GM12875 (cell line): ENCODE measurements around the gene SNTN.
"Not testable (repeated sequence)": the region's sequence is repeated elsewhere in the genome, so short reads cannot be mapped to it uniquely, and the experiment has no call there.

ENCODE experiments used
- H3K4me3 ChIP-seq: one replicate; pipeline ENCODE4 v1.5.1; 2011; ENCODE audit warnings: low read depth, low read length, control low read depth
- TF ChIP-seq, protein P1 (sequence below): IDR thresholded peaks from 2 replicates; pipeline ENCODE4 v1.5.1; 2011; ENCODE audit warnings: low read depth, mild to moderate bottlenecking, control low read depth, inconsistent platforms, low read length, moderate library complexity, borderline replicate concordance; ENCODE audit not compliant: insufficient read depth

Gene SNTN

DNA sequence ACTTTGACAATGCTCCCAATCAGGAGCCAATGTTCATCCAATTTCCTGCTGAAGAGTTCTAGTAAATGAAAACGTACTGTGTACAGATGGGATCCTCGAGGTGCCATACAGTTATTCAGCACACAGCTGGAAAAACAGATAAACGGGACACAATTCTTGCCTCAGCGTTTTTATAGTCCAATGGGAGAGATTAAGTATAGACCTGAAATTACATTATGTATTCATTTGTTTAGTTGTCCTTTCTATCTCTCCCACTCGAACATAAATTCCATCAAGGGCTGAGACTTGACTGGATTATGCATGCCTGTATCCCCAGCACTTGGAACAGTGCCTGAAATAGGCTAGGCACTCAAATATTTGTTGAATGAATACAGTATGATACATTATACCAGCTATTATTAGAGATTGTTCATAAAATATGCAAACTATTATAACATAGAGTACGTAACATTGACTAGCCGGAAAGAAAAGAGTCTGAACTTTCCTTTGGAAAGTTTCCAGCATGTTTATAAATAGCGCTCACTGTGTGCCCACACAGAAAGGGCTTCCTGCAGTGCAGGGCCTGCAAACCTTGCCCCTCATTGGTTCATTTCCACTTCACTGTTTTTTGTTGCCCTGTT lies 27.4 kb upstream of the SNTN start:
- TF ChIP-seq, protein P1, sequence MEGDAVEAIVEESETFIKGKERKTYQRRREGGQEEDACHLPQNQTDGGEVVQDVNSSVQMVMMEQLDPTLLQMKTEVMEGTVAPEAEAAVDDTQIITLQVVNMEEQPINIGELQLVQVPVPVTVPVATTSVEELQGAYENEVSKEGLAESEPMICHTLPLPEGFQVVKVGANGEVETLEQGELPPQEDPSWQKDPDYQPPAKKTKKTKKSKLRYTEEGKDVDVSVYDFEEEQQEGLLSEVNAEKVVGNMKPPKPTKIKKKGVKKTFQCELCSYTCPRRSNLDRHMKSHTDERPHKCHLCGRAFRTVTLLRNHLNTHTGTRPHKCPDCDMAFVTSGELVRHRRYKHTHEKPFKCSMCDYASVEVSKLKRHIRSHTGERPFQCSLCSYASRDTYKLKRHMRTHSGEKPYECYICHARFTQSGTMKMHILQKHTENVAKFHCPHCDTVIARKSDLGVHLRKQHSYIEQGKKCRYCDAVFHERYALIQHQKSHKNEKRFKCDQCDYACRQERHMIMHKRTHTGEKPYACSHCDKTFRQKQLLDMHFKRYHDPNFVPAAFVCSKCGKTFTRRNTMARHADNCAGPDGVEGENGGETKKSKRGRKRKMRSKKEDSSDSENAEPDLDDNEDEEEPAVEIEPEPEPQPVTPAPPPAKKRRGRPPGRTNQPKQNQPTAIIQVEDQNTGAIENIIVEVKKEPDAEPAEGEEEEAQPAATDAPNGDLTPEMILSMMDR, result no peak
- H3K4me3 ChIP-seq, result no peak overlapping the region

GRCh38 chr3:63631670-63632069 lies 20.8 kb upstream of the SNTN start:
- TF ChIP-seq, protein P1, result no peak
- no peak overlapping the region for H3K4me3 ChIP-seq

DNA sequence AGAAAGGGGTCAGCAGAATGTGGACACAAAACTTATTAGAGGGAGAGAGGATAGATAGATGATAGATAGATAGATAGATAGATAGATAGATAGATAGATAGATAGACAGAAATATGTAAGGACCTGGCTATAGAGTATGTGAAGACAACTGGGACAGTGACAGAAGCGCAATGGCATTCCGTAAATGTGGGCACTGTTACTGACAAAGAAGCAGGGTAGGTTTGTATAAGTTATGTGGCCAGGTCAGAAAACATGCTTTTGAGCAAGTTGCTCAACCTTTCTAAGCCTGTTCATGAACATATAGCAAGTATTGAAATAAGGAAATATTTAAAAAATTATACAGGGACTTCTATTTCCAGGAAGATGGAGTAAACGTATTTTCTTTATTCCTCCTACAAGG lies 17.3 kb upstream of the SNTN start:
- TF ChIP-seq, protein P1, result no peak
- no peak overlapping the region for H3K4me3 ChIP-seq

DNA sequence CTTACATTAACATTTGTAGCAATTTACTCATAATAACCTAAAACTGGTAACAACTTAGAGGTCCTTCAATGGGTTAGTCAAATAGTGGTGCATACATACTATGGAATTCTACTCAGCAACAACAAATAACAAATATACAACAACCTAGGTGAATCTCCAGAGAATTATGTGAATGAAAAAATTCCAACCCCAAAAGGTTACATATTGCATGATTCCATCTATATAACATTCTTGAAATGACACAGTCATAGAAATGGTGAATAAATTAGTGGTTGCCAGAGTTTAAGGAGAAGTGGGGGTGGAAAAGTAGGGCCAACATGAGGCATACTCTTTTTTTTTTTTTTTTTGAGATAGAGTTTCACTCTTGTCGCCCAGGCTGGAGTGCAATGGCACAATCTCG lies 12.7 kb upstream of the SNTN start:
- TF ChIP-seq, protein P1, result no peak
- no peak overlapping the region for H3K4me3 ChIP-seq

DNA sequence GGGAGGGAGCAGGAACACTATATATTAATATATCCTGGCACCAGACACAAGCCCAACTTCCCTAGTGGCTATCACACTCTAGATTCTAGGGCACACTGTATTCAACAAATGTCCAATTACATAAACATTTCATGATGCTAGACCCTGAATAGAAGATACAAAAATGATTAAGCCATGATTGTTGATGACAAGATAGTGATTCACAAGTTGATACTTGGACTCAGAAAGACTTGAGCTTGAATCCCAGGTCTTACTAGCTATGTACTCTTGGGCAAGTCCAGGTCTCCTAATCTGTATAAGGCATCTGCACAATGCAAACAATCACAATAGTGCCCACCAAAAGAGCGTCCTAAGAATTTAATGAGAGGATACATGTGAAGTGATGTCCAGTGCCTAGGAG lies 10.0 kb upstream of the SNTN start:
- TF ChIP-seq, protein P1, result no peak
- no peak overlapping the region for H3K4me3 ChIP-seq

GRCh38 chr3:63644212-63644797 lies 8.2 kb upstream of the SNTN start:
- no peak overlapping the region for H3K4me3 ChIP-seq
- TF ChIP-seq, protein P1, result no peak

GRCh38 chr3:63644928-63645781 lies 7.3 kb upstream of the SNTN start:
- not testable (repeated sequence) for H3K4me3 ChIP-seq
